ENCODE measurements around the gene SCGB3A2. TPM values are rescaled to one million over a fixed set of nuclear protein-coding genes. Genes with fewer than 3 reads are reported as not detected.

Gene SCGB3A2
- total RNA-seq, 4 donors from 2014 or later: not detected

GRCh38 chr5:147836439-147836838 lies 42.1 kb upstream of the SCGB3A2 start:
- Histone ChIP-seq H3K9me3 (no peaks in the 10 kb centered on the region), H3K27ac (no peak overlapping the region), H3K4me1 (no peaks in the 10 kb centered on the region), H3K4me3 (replicated peaks in 1 of 3) (no peak overlapping the region), H3K27me3 (no peaks in the 10 kb centered on the region), H3K36me3 (no peaks in the 10 kb centered on the region)
- WGBS, 2 donors: 93 to 96% methylated on average over 3 of the region's 3 CpGs
- no peak for DNase-seq
- TF ChIP-seq CTCF (IDR thresholded peaks at IDR 0.05): no peak
- TF ChIP-seq POLR2A (IDR thresholded peaks at IDR 0.05): no peak
- intact Hi-C loops (cut with DNase I): no loop called here

- intact Hi-C loops (cut with DNase I): no loop called here
- DNase-seq: no peak
- no peak overlapping the region for H3K4me3 ChIP-seq (replicated peaks in 1 of 3)
- H3K36me3 ChIP-seq: no peaks in the 10 kb centered on the region
- TF ChIP-seq POLR2A (IDR thresholded peaks at IDR 0.05) (no peak), CTCF (IDR thresholded peaks at IDR 0.05) (no peak)
- no peaks in the 10 kb centered on the region for H3K27me3 ChIP-seq
- H3K27ac ChIP-seq: no peak overlapping the region
- no peaks in the 10 kb centered on the region for H3K9me3 ChIP-seq
- WGBS, 2 donors: 62 to 63% methylated on average over 2 of the region's 2 CpGs
- no peaks in the 10 kb centered on the region for H3K4me1 ChIP-seq
Observed at GRCh38 chr5:147842869-147843268, 35.6 kb upstream of the SCGB3A2 start.

GRCh38 chr5:147844846-147845245 lies 33.7 kb upstream of the SCGB3A2 start:
- no peaks in the 10 kb centered on the region for H3K27me3 ChIP-seq
- no peak overlapping the region for H3K27ac ChIP-seq
- H3K36me3 ChIP-seq: no peaks in the 10 kb centered on the region
- no peaks in the 10 kb centered on the region for H3K9me3 ChIP-seq
- 70 to 90% methylated on average over 3 of the region's 3 CpGs for WGBS, 2 donors
- DNase-seq: no peak
- intact Hi-C loops (cut with DNase I): no loop called here
- TF ChIP-seq POLR2A (IDR thresholded peaks at IDR 0.05) (no peak), CTCF (IDR thresholded peaks at IDR 0.05) (no peak)
- H3K4me1 ChIP-seq: no peaks in the 10 kb centered on the region
- H3K4me3 ChIP-seq (replicated peaks in 1 of 3): no peak overlapping the region

GRCh38 chr5:147845618-147846017 lies 32.9 kb upstream of the SCGB3A2 start:
- TF ChIP-seq CTCF (IDR thresholded peaks at IDR 0.05): no peak
- TF ChIP-seq POLR2A (IDR thresholded peaks at IDR 0.05): no peak
- H3K27me3 ChIP-seq: no peaks in the 10 kb centered on the region
- H3K9me3 ChIP-seq: no peaks in the 10 kb centered on the region
- no peaks in the 10 kb centered on the region for H3K4me1 ChIP-seq
- H3K36me3 ChIP-seq: no peaks in the 10 kb centered on the region
- no peak overlapping the region for H3K27ac ChIP-seq
- 89 to 93% methylated on average over 4 of the region's 4 CpGs for WGBS, 2 donors
- intact Hi-C loops (cut with DNase I): no loop called here
- H3K4me3 ChIP-seq (replicated peaks in 1 of 3): no peak overlapping the region
- DNase-seq: no peak

GRCh38 chr5:147849226-147849625 lies 29.3 kb upstream of the SCGB3A2 start:
- H3K4me1 ChIP-seq: no peaks in the 10 kb centered on the region
- H3K27me3 ChIP-seq: no peaks in the 10 kb centered on the region
- intact Hi-C loops (cut with DNase I): no loop called here
- H3K27ac ChIP-seq: no peak overlapping the region
- DNase-seq: no peak
- WGBS, 2 donors: 45 to 56% methylated on average over 2 of the region's 2 CpGs
- TF ChIP-seq CTCF (IDR thresholded peaks at IDR 0.05) (no peak), POLR2A (IDR thresholded peaks at IDR 0.05) (no peak)
- H3K4me3 ChIP-seq (replicated peaks in 1 of 3): no peak overlapping the region
- H3K9me3 ChIP-seq: no peaks in the 10 kb centered on the region
- H3K36me3 ChIP-seq: no peaks in the 10 kb centered on the region
